ENCODE results near the gene SMIM41. TPM values are rescaled to one million over a fixed set of nuclear protein-coding genes. Genes with fewer than 3 reads are reported as not detected.

Gene SMIM41
- total and polyA plus RNA-seq, 8 donors, result 0.47 to 6.9 (median 3.7) TPM

GRCh38 chr12:52126605-52127578 is 47.4 kb downstream of the SMIM41 start:
- Histone ChIP-seq H3K36me3 (no peaks in the 10 kb centered on the region), H3K4me3 (no peak overlapping the region), H3K27ac (peak overlapping the region; percentile 56 to 67), H3K9me3 (no peaks in the 10 kb centered on the region), H3K4me1 (peaks cover 0 to under 1% of the 10 kb centered on the region in 2 donors), H3K27me3 (peaks cover 0 to 21% of the 10 kb centered on the region in 2 donors)
- ATAC-seq (peak; percentile 9), DNase-seq (no peak)
- no peak for TF ChIP-seq CTCF (IDR thresholded peaks at IDR 0.05)
- intact Hi-C loops (cut with DNase I), result loop anchor here in 1 of 2 donors (10.0 kb wide), 1 partner anchor 102 kb away; no protein-coding TSS in a partner anchor

- TF ChIP-seq CTCF (IDR thresholded peaks at IDR 0.05), result no peak
- DNase-seq, result no peak
- no peak overlapping the region for H3K4me3 ChIP-seq
- no peaks in the 10 kb centered on the region for H3K9me3 ChIP-seq
- H3K4me1 ChIP-seq, result no peaks in the 10 kb centered on the region
- intact Hi-C loops (cut with DNase I), result loop anchor here in 1 of 2 donors (10.0 kb wide), 1 partner anchor 103 kb away; no protein-coding TSS in a partner anchor
- no peak for ATAC-seq
- no peaks in the 10 kb centered on the region for H3K36me3 ChIP-seq
- peak overlapping the region; percentile 44 to 67 for H3K27ac ChIP-seq
- H3K27me3 ChIP-seq, result peaks cover 0 to 13% of the 10 kb centered on the region in 2 donors
Observed at GRCh38 chr12:52127683-52128450, 48.4 kb downstream of the SMIM41 start.

GRCh38 chr12:52130711-52131110 is 51.2 kb downstream of the SMIM41 start:
- ATAC-seq, result no peak

GRCh38 chr12:52132754-52133161 is 53.3 kb downstream of the SMIM41 start:
- no peak for ATAC-seq

More at GRCh38 chr12:52130711-52131110, 51.2 kb downstream of the SMIM41 start:
- no peaks in the 10 kb centered on the region for H3K4me1 ChIP-seq
- H3K4me3 ChIP-seq, result no peak overlapping the region
- no peaks in the 10 kb centered on the region for H3K36me3 ChIP-seq
- no peak for TF ChIP-seq CTCF (IDR thresholded peaks at IDR 0.05)
- DNase-seq, result peak in 1 of 4 donors; percentile 38
- no peaks in the 10 kb centered on the region for H3K9me3 ChIP-seq
- H3K27me3 ChIP-seq, result peaks cover 0 to 12% of the 10 kb centered on the region in 2 donors
- intact Hi-C loops (cut with DNase I), result no loop called here
- no peak overlapping the region for H3K27ac ChIP-seq

More at GRCh38 chr12:52132754-52133161, 53.3 kb downstream of the SMIM41 start:
- no peaks in the 10 kb centered on the region for H3K9me3 ChIP-seq
- H3K27me3 ChIP-seq, result no peaks in the 10 kb centered on the region
- intact Hi-C loops (cut with DNase I), result no loop called here
- DNase-seq, result no peak
- no peak for TF ChIP-seq CTCF (IDR thresholded peaks at IDR 0.05)
- H3K4me1 ChIP-seq, result no peaks in the 10 kb centered on the region
- no peaks in the 10 kb centered on the region for H3K36me3 ChIP-seq
- H3K27ac ChIP-seq, result no peak overlapping the region
- H3K4me3 ChIP-seq, result no peak overlapping the region

Measured in left lung (tissue), 10 donors.